Urinary bladder (tissue), 4 donors: ENCODE measurements around the gene HEPN1. TPM values are rescaled to one million over a fixed set of nuclear protein-coding genes. Genes with fewer than 3 reads are reported as not detected.

ENCODE experiments used
- DNase-seq: peaks from one replicate; pipeline ENCODE4 v3.0.0-alpha.2; 2015; ENCODE audit errors: extremely low spot score
- H3K27ac ChIP-seq: one replicate; pipeline ENCODE4 v1.5.1; 2013; ENCODE audit warnings: low read depth, mild to moderate bottlenecking, moderate library complexity
- H3K36me3 ChIP-seq: one replicate; pipeline ENCODE4 v1.6.1; 2013; ENCODE audit warnings: mild to moderate bottlenecking, moderate library complexity; ENCODE audit not compliant: insufficient read depth
- H3K4me1 ChIP-seq: one replicate; pipeline ENCODE4 v1.6.1; 2013; ENCODE audit warnings: mild to moderate bottlenecking, moderate library complexity; ENCODE audit not compliant: insufficient read depth
- H3K4me3 ChIP-seq: one replicate; pipeline ENCODE4 v1.5.1; 2013; ENCODE audit warnings: low read depth, low read length
- WGBS: extraction: QIAGEN DNeasy Blood & Tissue Kit; methylation state at CpG from one replicate; pipeline ENCODE4 v1.1.7; 2013; 5-methylcytosine and 5-hydroxymethylcytosine counted together
- polyA plus RNA-seq: library from polyadenylated mRNA; stranded (reverse); fragments of 200-250 nt; gene quantifications from one replicate; pipeline ENCODE4 v1.2.3, GENCODE V29; 2013
- total RNA-seq: library from RNA; depleted of rRNA; stranded (reverse); fragments of >200 nt; gene quantifications from one replicate; pipeline ENCODE4 v1.2.3, GENCODE V29; 2014
- donor health status: healthy with polysubstance abuse.
- donor health status: healthy.

The HEPN1 gene
- total and polyA plus RNA-seq, 2 donors: not detected

- DNase-seq: no peak
- Histone ChIP-seq H3K4me3 (no peak overlapping the region), H3K27ac (no peak overlapping the region), H3K36me3 (no peaks in the 10 kb centered on the region), H3K4me1 (no peaks in the 10 kb centered on the region)
- WGBS: 57% methylated on average over 6 of the region's 6 CpGs
Measured at GRCh38 chr11:124899383-124900145, 19.5 kb upstream of the HEPN1 start.

GRCh38 chr11:124900464-124900863 is 18.6 kb upstream of the HEPN1 start:
- Histone ChIP-seq H3K4me1 (no peaks in the 10 kb centered on the region), H3K36me3 (no peaks in the 10 kb centered on the region), H3K27ac (no peak overlapping the region), H3K4me3 (no peak overlapping the region)
- 54% methylated on average over 5 of the region's 5 CpGs for WGBS
- DNase-seq: no peak

GRCh38 chr11:124902616-124903015 is 16.4 kb upstream of the HEPN1 start:
- H3K36me3 ChIP-seq: no peaks in the 10 kb centered on the region
- DNase-seq: no peak
- H3K4me3 ChIP-seq: no peak overlapping the region
- WGBS: 98% methylated on average over 1 of the region's 1 CpG
- H3K27ac ChIP-seq: no peak overlapping the region
- H3K4me1 ChIP-seq: no peaks in the 10 kb centered on the region

GRCh38 chr11:124915541-124916369 is 3.3 kb upstream of the HEPN1 start:
- no peaks in the 10 kb centered on the region for H3K36me3 ChIP-seq
- DNase-seq: no peak
- WGBS: 81% methylated on average over 3 of the region's 3 CpGs

GRCh38 chr11:124916370-124916710 is 2.7 kb upstream of the HEPN1 start:
- Histone ChIP-seq H3K4me1 (peaks cover 1% of the 10 kb centered on the region), H3K4me3 (no peak overlapping the region), H3K36me3 (no peaks in the 10 kb centered on the region), H3K27ac (no peak overlapping the region)
- DNase-seq: no peak

More at GRCh38 chr11:124915541-124916369, 3.3 kb upstream of the HEPN1 start:
- no peaks in the 10 kb centered on the region for H3K4me1 ChIP-seq
- no peak overlapping the region for H3K4me3 ChIP-seq
- H3K27ac ChIP-seq: no peak overlapping the region

- WGBS: 46% methylated on average over 6 of the region's 6 CpGs
- H3K36me3 ChIP-seq: no peaks in the 10 kb centered on the region
- H3K4me1 ChIP-seq: peaks cover 1% of the 10 kb centered on the region
- no peak overlapping the region for H3K4me3 ChIP-seq
- no peak overlapping the region for H3K27ac ChIP-seq
- DNase-seq: no peak
Measured at GRCh38 chr11:124917115-124917637, 1.9 kb upstream of the HEPN1 start.

- 91% methylated on average over 2 of the region's 2 CpGs for WGBS
- Histone ChIP-seq H3K36me3 (no peaks in the 10 kb centered on the region), H3K4me3 (no peak overlapping the region), H3K27ac (no peak overlapping the region), H3K4me1 (peaks cover 1% of the 10 kb centered on the region)
- DNase-seq: no peak
Measured at GRCh38 chr11:124919898-124920297, 848 bp downstream of the HEPN1 start.

- WGBS: 93% methylated on average over 5 of the region's 5 CpGs
- no peaks in the 10 kb centered on the region for H3K36me3 ChIP-seq
- H3K27ac ChIP-seq: no peak overlapping the region
- DNase-seq: no peak
- H3K4me1 ChIP-seq: peaks cover 1% of the 10 kb centered on the region
- H3K4me3 ChIP-seq: no peak overlapping the region
Measured at GRCh38 chr11:124920356-124920755, 1.3 kb downstream of the HEPN1 start.

- Histone ChIP-seq H3K36me3 (no peaks in the 10 kb centered on the region), H3K27ac (no peak overlapping the region), H3K4me3 (peak overlapping the region; percentile 32), H3K4me1 (peaks cover 1% of the 10 kb centered on the region)
- 4% methylated on average over 82 of the region's 82 CpGs for WGBS
- DNase-seq: peak; percentile 53
Measured at GRCh38 chr11:124920870-124921609, 2.0 kb downstream of the HEPN1 start.

- H3K4me1 ChIP-seq: peaks cover 1% of the 10 kb centered on the region
- no peaks in the 10 kb centered on the region for H3K36me3 ChIP-seq
- H3K4me3 ChIP-seq: no peak overlapping the region
- 89% methylated on average over 4 of the region's 4 CpGs for WGBS
- H3K27ac ChIP-seq: no peak overlapping the region
- DNase-seq: no peak
Measured at GRCh38 chr11:124922831-124923230, 3.8 kb downstream of the HEPN1 start.

- H3K4me3 ChIP-seq: no peak overlapping the region
- H3K4me1 ChIP-seq: peaks cover 1% of the 10 kb centered on the region
- no peaks in the 10 kb centered on the region for H3K36me3 ChIP-seq
- H3K27ac ChIP-seq: no peak overlapping the region
- DNase-seq: no peak
Measured at GRCh38 chr11:124923296-124923695, 4.2 kb downstream of the HEPN1 start.

- no peak overlapping the region for H3K27ac ChIP-seq
- no peak for DNase-seq
- no peaks in the 10 kb centered on the region for H3K36me3 ChIP-seq
- 51% methylated on average over 4 of the region's 4 CpGs for WGBS
- H3K4me3 ChIP-seq: no peak overlapping the region
- H3K4me1 ChIP-seq: no peaks in the 10 kb centered on the region
Measured at GRCh38 chr11:124928942-124929665, 10.1 kb downstream of the HEPN1 start.

GRCh38 chr11:124930799-124931198 is 11.7 kb downstream of the HEPN1 start:
- WGBS: 68% methylated on average over 3 of the region's 3 CpGs
- no peak for DNase-seq
- Histone ChIP-seq H3K27ac (no peak overlapping the region), H3K36me3 (no peaks in the 10 kb centered on the region), H3K4me1 (no peaks in the 10 kb centered on the region), H3K4me3 (no peak overlapping the region)
